Measurements from ENCODE around the gene ALPL. TPM values are rescaled to one million over a fixed set of nuclear protein-coding genes. Genes with fewer than 3 reads are reported as not detected.
A peak's percentile ranks its signal among the peaks of the same experiment; 100 is the strongest.

Gene ALPL
- total RNA-seq, 1 donor from 2014 or later: 6.6 TPM

GRCh38 chr1:21594501-21594900 is 85.3 kb downstream of the ALPL start:
- Histone ChIP-seq H3K4me1 (no peaks in the 10 kb centered on the region), H3K27ac (no peak overlapping the region), H3K27me3 (no peaks in the 10 kb centered on the region), H3K4me3 (no peak overlapping the region), H3K36me3 (no peaks in the 10 kb centered on the region), H3K9me3 (no peaks in the 10 kb centered on the region)
- intact Hi-C loops (cut with DNase I): no loop called here
- no peak for TF ChIP-seq POLR2A (IDR thresholded peaks at IDR 0.05)
- TF ChIP-seq POLR2AphosphoS5 (IDR thresholded peaks at IDR 0.05; ENCODE audit: insufficient read depth in 1 of 2, low read depth in 1 of 2): no peak
- TF ChIP-seq, protein P1, sequence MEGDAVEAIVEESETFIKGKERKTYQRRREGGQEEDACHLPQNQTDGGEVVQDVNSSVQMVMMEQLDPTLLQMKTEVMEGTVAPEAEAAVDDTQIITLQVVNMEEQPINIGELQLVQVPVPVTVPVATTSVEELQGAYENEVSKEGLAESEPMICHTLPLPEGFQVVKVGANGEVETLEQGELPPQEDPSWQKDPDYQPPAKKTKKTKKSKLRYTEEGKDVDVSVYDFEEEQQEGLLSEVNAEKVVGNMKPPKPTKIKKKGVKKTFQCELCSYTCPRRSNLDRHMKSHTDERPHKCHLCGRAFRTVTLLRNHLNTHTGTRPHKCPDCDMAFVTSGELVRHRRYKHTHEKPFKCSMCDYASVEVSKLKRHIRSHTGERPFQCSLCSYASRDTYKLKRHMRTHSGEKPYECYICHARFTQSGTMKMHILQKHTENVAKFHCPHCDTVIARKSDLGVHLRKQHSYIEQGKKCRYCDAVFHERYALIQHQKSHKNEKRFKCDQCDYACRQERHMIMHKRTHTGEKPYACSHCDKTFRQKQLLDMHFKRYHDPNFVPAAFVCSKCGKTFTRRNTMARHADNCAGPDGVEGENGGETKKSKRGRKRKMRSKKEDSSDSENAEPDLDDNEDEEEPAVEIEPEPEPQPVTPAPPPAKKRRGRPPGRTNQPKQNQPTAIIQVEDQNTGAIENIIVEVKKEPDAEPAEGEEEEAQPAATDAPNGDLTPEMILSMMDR (IDR thresholded peaks at IDR 0.05): no peak
- DNase-seq (ENCODE audit: extremely low spot score in 2 of 2): no peak

- Histone ChIP-seq H3K27ac (no peak overlapping the region), H3K9me3 (no peaks in the 10 kb centered on the region), H3K4me3 (no peak overlapping the region), H3K4me1 (no peaks in the 10 kb centered on the region), H3K27me3 (no peaks in the 10 kb centered on the region), H3K36me3 (no peaks in the 10 kb centered on the region)
- intact Hi-C loops (cut with DNase I): no loop called here
- TF ChIP-seq POLR2AphosphoS5 (IDR thresholded peaks at IDR 0.05; ENCODE audit: insufficient read depth in 1 of 2, low read depth in 1 of 2): no peak
- TF ChIP-seq, protein P1 (IDR thresholded peaks at IDR 0.05): peak in 2 of 3 experiments; percentile 19 to 40
- DNase-seq (ENCODE audit: extremely low spot score in 2 of 2): no peak
Measured at GRCh38 chr1:21594935-21595897, 86.0 kb downstream of the ALPL start.

GRCh38 chr1:21596174-21596573 is 87.0 kb downstream of the ALPL start:
- H3K36me3 ChIP-seq: no peaks in the 10 kb centered on the region
- no peak overlapping the region for H3K4me3 ChIP-seq
- intact Hi-C loops (cut with DNase I): no loop called here
- no peak for DNase-seq (ENCODE audit: extremely low spot score in 2 of 2)
- H3K9me3 ChIP-seq: no peaks in the 10 kb centered on the region
- H3K27me3 ChIP-seq: no peaks in the 10 kb centered on the region
- no peak overlapping the region for H3K27ac ChIP-seq
- no peaks in the 10 kb centered on the region for H3K4me1 ChIP-seq
- no peak for TF ChIP-seq POLR2A (IDR thresholded peaks at IDR 0.05)
- TF ChIP-seq POLR2AphosphoS5 (IDR thresholded peaks at IDR 0.05; ENCODE audit: insufficient read depth in 1 of 2, low read depth in 1 of 2): no peak
- TF ChIP-seq, protein P1 (IDR thresholded peaks at IDR 0.05): no peak

DNA sequence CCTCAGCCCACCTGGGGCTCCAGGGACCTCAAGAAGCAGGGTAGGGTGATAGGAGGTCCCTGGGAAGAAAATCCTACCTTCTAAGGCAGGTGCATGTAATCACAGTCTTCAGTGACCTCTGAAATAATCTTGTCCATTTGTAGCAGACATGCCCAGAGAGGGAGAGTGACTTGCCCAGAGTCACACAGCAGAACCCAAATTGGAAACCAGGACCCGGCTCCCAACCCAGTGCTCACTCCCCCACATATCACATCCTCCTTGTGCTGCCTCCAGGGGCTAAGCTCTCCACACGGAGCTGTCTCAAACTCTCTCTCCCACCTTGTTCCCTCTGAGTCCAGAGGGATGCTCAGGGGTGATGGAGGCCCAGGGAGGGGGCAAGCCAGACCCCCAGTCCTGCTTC is 87.4 kb downstream of the ALPL start:
- Histone ChIP-seq H3K9me3 (no peaks in the 10 kb centered on the region), H3K36me3 (no peaks in the 10 kb centered on the region), H3K4me3 (no peak overlapping the region), H3K4me1 (no peaks in the 10 kb centered on the region), H3K27ac (no peak overlapping the region), H3K27me3 (no peaks in the 10 kb centered on the region)
- intact Hi-C loops (cut with DNase I): no loop called here
- TF ChIP-seq POLR2AphosphoS5 (IDR thresholded peaks at IDR 0.05; ENCODE audit: insufficient read depth in 1 of 2, low read depth in 1 of 2) (no peak), POLR2A (IDR thresholded peaks at IDR 0.05) (no peak)
- TF ChIP-seq, protein P1 (IDR thresholded peaks at IDR 0.05): no peak
- DNase-seq (ENCODE audit: extremely low spot score in 2 of 2): no peak

- Histone ChIP-seq H3K27me3 (no peaks in the 10 kb centered on the region), H3K36me3 (no peaks in the 10 kb centered on the region), H3K4me3 (no peak overlapping the region), H3K9me3 (no peaks in the 10 kb centered on the region), H3K27ac (no peak overlapping the region), H3K4me1 (no peaks in the 10 kb centered on the region)
- no peak for DNase-seq (ENCODE audit: extremely low spot score in 2 of 2)
- intact Hi-C loops (cut with DNase I): no loop called here
- TF ChIP-seq POLR2A (IDR thresholded peaks at IDR 0.05) (no peak), POLR2AphosphoS5 (IDR thresholded peaks at IDR 0.05; ENCODE audit: insufficient read depth in 1 of 2, low read depth in 1 of 2) (no peak)
- TF ChIP-seq, protein P1 (IDR thresholded peaks at IDR 0.05): no peak
Measured at GRCh38 chr1:21597753-21598152, 88.5 kb downstream of the ALPL start.
